Measurements from ENCODE around the gene CRYGB. TPM values are rescaled to one million over a fixed set of nuclear protein-coding genes. Genes with fewer than 3 reads are reported as not detected.
"Not testable (repeated sequence)": the region's sequence is repeated elsewhere in the genome, so short reads cannot be mapped to it uniquely, and the experiment has no call there.

The CRYGB gene
- total and polyA plus RNA-seq, 8 donors, result not detected

DNA sequence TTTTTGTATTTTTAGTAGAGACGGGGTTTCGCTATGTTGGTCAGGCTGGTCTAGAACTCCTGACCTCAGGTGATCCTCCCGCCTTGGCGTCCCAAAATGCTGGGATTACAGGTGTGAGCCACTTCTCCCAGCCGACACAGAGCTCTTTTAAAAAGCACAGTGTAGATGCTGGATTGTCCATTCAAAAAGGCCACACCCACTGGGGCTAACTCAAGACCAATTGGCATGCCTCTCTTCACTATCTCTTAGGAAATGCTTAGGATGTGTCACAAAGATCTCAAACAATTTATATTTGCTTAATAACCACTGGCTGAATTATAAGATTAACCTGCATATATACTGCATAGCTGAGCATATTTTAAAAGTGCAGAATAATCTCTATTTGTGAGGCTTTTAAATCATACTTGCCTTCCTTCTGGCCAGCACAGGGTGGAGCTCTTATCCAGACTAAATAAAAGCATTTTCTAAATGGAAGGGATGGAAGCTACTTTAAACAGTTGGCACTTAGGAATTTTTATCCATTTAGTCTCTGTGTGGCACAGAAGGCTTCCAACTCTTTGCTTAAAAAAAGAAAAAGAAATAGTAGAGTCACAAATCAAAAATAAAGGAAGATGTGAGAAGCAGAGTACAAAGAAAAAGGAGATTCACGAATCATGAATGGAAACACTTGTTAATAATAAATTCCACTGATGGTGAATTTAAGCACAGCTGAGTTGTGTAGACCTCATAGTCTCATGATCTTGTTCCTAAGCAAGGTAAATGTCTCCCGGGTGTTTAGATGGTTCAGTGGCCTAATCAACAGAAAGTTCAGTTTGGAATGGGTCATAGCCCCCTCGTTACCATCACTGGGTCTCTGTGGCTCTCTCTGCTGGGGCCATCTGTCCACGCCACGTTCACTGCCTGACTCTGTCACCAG, 44.0 kb downstream of the CRYGB start:
- Histone ChIP-seq H3K4me1 (no peaks in the 10 kb centered on the region), H3K4me3 (no peak overlapping the region), H3K36me3 (no peaks in the 10 kb centered on the region), H3K27ac (no peak overlapping the region), H3K9me3 (no peaks in the 10 kb centered on the region), H3K27me3 (no peaks in the 10 kb centered on the region)
- ATAC-seq (peak in 2 of 4 donors; percentile 37 to 69), DNase-seq (no peak), FAIRE-seq (no peak)
- 31 to 50% methylated on average over 10 of the region's 10 CpGs for WGBS, 2 donors
- TF ChIP-seq CTCF (IDR thresholded peaks at IDR 0.05), result no peak
- intact Hi-C loops (cut with DNase I), result no loop called here

DNA sequence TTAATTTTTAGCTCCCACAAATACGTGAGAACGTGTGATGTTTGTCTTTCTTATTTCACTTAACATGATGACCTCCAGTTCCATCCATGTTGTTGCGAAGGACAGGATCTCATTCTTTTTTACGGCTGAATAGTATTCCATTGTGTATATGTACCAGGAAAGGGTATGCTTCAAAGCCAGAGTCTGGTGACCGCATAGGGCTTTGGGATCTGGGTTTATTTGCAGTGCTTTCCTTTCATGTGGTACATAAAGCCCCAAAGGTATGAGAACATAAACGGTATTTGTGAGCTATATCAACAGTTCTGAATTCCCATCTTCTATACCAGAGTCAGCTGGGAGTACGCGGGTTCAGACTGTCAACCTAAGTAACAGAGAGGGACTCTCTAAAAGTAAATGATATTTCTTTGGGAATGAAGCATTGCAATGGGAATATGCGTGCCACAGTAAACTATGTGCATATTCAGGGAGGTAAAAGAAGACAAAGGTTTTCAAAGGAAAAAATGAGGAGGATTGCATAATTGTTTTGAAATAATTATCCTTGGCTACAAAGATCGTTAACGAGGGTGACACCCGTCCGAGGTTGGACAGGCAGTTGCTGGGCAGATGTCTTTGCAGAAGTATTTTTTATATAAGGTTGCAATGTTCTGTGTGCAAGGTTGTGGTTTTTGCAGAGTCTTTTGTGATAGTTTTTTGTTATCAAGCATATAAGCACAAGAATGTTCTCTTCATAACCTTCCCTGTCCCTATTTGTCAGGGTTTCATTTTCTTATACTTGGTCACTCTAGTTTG, 46.1 kb downstream of the CRYGB start:
- no peak for DNase-seq
- no peaks in the 10 kb centered on the region for H3K36me3 ChIP-seq
- H3K4me3 ChIP-seq, result no peak overlapping the region
- H3K27me3 ChIP-seq, result no peaks in the 10 kb centered on the region
- WGBS, 2 donors, result 55 to 70% methylated on average over 13 of the region's 13 CpGs
- intact Hi-C loops (cut with DNase I), result no loop called here
- no peak for ATAC-seq
- no peaks in the 10 kb centered on the region for H3K4me1 ChIP-seq
- no peak overlapping the region for H3K27ac ChIP-seq
- no peaks in the 10 kb centered on the region for H3K9me3 ChIP-seq
- no peak for TF ChIP-seq CTCF (IDR thresholded peaks at IDR 0.05)
- no peak for FAIRE-seq

DNA sequence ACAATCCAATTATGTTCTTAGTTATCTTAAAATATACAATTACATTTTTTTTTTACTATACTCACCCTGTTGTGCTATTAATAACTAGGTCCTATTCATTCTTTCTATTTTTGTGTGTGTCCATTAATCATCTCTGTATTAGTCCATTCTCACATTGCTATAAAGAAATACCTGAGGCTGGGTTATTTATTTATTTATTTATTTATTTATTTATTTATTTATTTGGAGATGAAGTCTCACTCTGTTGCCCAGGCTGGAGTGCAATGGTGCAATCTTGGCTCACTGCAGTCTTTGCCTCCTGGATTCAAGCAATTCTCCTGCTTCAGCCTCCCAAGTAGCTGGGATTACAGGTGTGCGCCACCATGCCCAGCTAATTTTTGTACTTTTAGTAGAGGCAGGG, 47.3 kb downstream of the CRYGB start:
- not testable (repeated sequence) for FAIRE-seq
- WGBS, 2 donors, result 96 to 100% methylated on average over 1 of the region's 1 CpG

GRCh38 chr2:208098267-208098666, 47.7 kb downstream of the CRYGB start:
- DNase-seq (no peak), FAIRE-seq (no peak), ATAC-seq (no peak)
- WGBS, 2 donors, result 56 to 62% methylated on average over 2 of the region's 2 CpGs
- Histone ChIP-seq H3K27ac (no peak overlapping the region), H3K4me3 (no peak overlapping the region), H3K27me3 (no peaks in the 10 kb centered on the region), H3K4me1 (no peaks in the 10 kb centered on the region), H3K9me3 (no peaks in the 10 kb centered on the region), H3K36me3 (no peaks in the 10 kb centered on the region)
- TF ChIP-seq CTCF (IDR thresholded peaks at IDR 0.05), result no peak
- intact Hi-C loops (cut with DNase I), result no loop called here

More for the DNA sequence above, 47.3 kb downstream of the CRYGB start:
- ATAC-seq; H3K36me3 ChIP-seq; intact Hi-C loops (cut with DNase I); H3K9me3 ChIP-seq; H3K27ac ChIP-seq; H3K27me3 ChIP-seq; H3K4me3 ChIP-seq; DNase-seq; H3K4me1 ChIP-seq: not testable (repeated sequence)

GRCh38 chr2:208097801-208098200, 48.2 kb downstream of the CRYGB start:
- no peaks in the 10 kb centered on the region for H3K4me1 ChIP-seq
- DNase-seq (no peak), ATAC-seq (no peak), FAIRE-seq (no peak)
- intact Hi-C loops (cut with DNase I), result no loop called here
- no peaks in the 10 kb centered on the region for H3K27me3 ChIP-seq
- 66 to 79% methylated on average over 5 of the region's 5 CpGs for WGBS, 2 donors
- H3K4me3 ChIP-seq, result no peak overlapping the region
- no peak for TF ChIP-seq CTCF (IDR thresholded peaks at IDR 0.05)
- no peaks in the 10 kb centered on the region for H3K9me3 ChIP-seq
- H3K36me3 ChIP-seq, result no peaks in the 10 kb centered on the region
- H3K27ac ChIP-seq, result no peak overlapping the region
